ENCODE data around the gene PSTPIP1.

GRCh38 chr15:77022646-77023575 lies 28.0 kb downstream of the PSTPIP1 start:
- TF ChIP-seq POLR2A (IDR thresholded peaks at IDR 0.05; ENCODE audit: low read length) = no peak
- no peak for TF ChIP-seq GATA1 (IDR thresholded peaks at IDR 0.05; ENCODE audit: low read depth, low read length)

All from erythroblast (primary cell).